Left lung (tissue), 10 donors: ENCODE results near the gene NDST3. TPM values are rescaled to one million over a fixed set of nuclear protein-coding genes. Genes with fewer than 3 reads are reported as not detected.

Source experiments
- ATAC-seq: fragments of 200-7000 bp; cut with Tn5 transposase; one replicate; pipeline ENCODE4 v1.9.1; 2020; ENCODE audit warnings: moderate library complexity
- DNase-seq, 4 donors: peaks; one replicate each; pipeline ENCODE4 v3.0.0-alpha.2; 2013 to 2020
- H3K27ac ChIP-seq, 2 donors: fragments of 200-600 bp; sonication (generic) in 1 of 2; one replicate each; pipeline versions ENCODE4 v1.5.0 to v1.8.0; 2020 to 2021
- H3K27me3 ChIP-seq, 2 donors: fragments of 200-600 bp; sonication (generic) in 1 of 2; one replicate each; pipeline versions ENCODE4 v1.5.0 to v1.8.0; 2020 to 2021
- H3K36me3 ChIP-seq, 2 donors: fragments of 200-600 bp; sonication (generic) in 1 of 2; one replicate each; pipeline versions ENCODE4 v1.5.0 to v1.8.0; 2020 to 2021
- H3K4me1 ChIP-seq, 2 donors: fragments of 200-600 bp; one replicate each; pipeline ENCODE4 v1.8.0; 2021
- H3K4me3 ChIP-seq, 2 donors: fragments of 200-600 bp; sonication (generic) in 1 of 2; one replicate each; pipeline versions ENCODE4 v1.5.0 to v1.8.0; 2020 to 2021; ENCODE audit warnings: mild to moderate bottlenecking in 1 of 2
- H3K9me3 ChIP-seq, 2 donors: fragments of 200-600 bp; sonication (generic) in 1 of 2; one replicate each; pipeline versions ENCODE4 v1.5.0 to v1.8.0; 2020 to 2021
- intact Hi-C, 2 donors: fragments of 100-400 bp; cut with DNase I; formaldehyde crosslinking; loops; one replicate each; pipeline versions ENCODE4 v1.11.2 to v1.14.2; 2022
- polyA plus RNA-seq, 6 donors: library from polyadenylated mRNA; unstranded; fragments of 120-200 nt; gene quantifications; one replicate each; pipeline ENCODE4 v1.2.1, GENCODE V29; 2013; ENCODE audit not compliant: insufficient read length in 6 of 6
- total RNA-seq, 2 donors: library from RNA; stranded (reverse); fragmentation: NEBNext Ultra II Directional; extraction: Animal tissue kit (Norgen Biotek cat#: 25700); gene quantifications; one replicate each; pipeline ENCODE4 v1.2.1, GENCODE V29; 2021
- TF ChIP-seq, protein P1 (sequence below), 2 donors: fragments of 200-600 bp; sonication (generic) in 1 of 2; IDR thresholded peaks; one replicate each; pipeline versions ENCODE4 v1.5.0 to v1.8.0; 2021; ENCODE audit warnings: antibody characterized with exemption in 2 of 2
- donor health status: DM: no; HTN: yes; CAD: no.
- donor health status: DM: no; HTN: no; CAD: no.

The NDST3 gene
- total and polyA plus RNA-seq, 8 donors, result 0.05 to 2.0 (median 1.6) TPM

- DNase-seq (peak in 1 of 4 donors; percentile 34), ATAC-seq (no peak)
- Histone ChIP-seq H3K27me3 (no peaks in the 10 kb centered on the region), H3K4me3 (peak overlapping the region in 1 of 2 donors; percentile 77), H3K27ac (peak overlapping the region in 1 of 2 donors; percentile 46), H3K4me1 (peaks cover 12 to 51% of the 10 kb centered on the region in 2 donors), H3K9me3 (no peaks in the 10 kb centered on the region), H3K36me3 (peaks cover 0 to 24% of the 10 kb centered on the region in 2 donors)
- intact Hi-C loops, result no loop called here
- TF ChIP-seq, protein P1, sequence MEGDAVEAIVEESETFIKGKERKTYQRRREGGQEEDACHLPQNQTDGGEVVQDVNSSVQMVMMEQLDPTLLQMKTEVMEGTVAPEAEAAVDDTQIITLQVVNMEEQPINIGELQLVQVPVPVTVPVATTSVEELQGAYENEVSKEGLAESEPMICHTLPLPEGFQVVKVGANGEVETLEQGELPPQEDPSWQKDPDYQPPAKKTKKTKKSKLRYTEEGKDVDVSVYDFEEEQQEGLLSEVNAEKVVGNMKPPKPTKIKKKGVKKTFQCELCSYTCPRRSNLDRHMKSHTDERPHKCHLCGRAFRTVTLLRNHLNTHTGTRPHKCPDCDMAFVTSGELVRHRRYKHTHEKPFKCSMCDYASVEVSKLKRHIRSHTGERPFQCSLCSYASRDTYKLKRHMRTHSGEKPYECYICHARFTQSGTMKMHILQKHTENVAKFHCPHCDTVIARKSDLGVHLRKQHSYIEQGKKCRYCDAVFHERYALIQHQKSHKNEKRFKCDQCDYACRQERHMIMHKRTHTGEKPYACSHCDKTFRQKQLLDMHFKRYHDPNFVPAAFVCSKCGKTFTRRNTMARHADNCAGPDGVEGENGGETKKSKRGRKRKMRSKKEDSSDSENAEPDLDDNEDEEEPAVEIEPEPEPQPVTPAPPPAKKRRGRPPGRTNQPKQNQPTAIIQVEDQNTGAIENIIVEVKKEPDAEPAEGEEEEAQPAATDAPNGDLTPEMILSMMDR (IDR thresholded peaks at IDR 0.05), result no peak
Measured at GRCh38 chr4:118281611-118282442, 247.5 kb downstream of the NDST3 start.

GRCh38 chr4:118282692-118283091, 248.4 kb downstream of the NDST3 start:
- Histone ChIP-seq H3K4me3 (no peak overlapping the region), H3K27ac (no peak overlapping the region), H3K36me3 (peaks cover 0 to 24% of the 10 kb centered on the region in 2 donors), H3K27me3 (no peaks in the 10 kb centered on the region), H3K4me1 (peaks cover 12 to 51% of the 10 kb centered on the region in 2 donors), H3K9me3 (no peaks in the 10 kb centered on the region)
- intact Hi-C loops, result no loop called here
- DNase-seq (no peak), ATAC-seq (no peak)
- TF ChIP-seq, protein P1 (IDR thresholded peaks at IDR 0.05), result no peak

GRCh38 chr4:118284169-118284568, 249.9 kb downstream of the NDST3 start:
- Histone ChIP-seq H3K27me3 (no peaks in the 10 kb centered on the region), H3K27ac (no peak overlapping the region), H3K4me3 (no peak overlapping the region), H3K9me3 (no peaks in the 10 kb centered on the region), H3K4me1 (peaks cover 12 to 48% of the 10 kb centered on the region in 2 donors), H3K36me3 (peaks cover 0 to 24% of the 10 kb centered on the region in 2 donors)
- DNase-seq, result no peak
- intact Hi-C loops, result no loop called here
- no peak for ATAC-seq
- TF ChIP-seq, protein P1 (IDR thresholded peaks at IDR 0.05), result no peak

GRCh38 chr4:118285931-118286330, 251.6 kb downstream of the NDST3 start:
- no peaks in the 10 kb centered on the region for H3K27me3 ChIP-seq
- no peak for DNase-seq
- peaks cover 0 to 30% of the 10 kb centered on the region in 2 donors for H3K4me1 ChIP-seq
- no peak for ATAC-seq
- intact Hi-C loops, result no loop called here
- H3K36me3 ChIP-seq, result peaks cover 0 to 15% of the 10 kb centered on the region in 2 donors
- H3K27ac ChIP-seq, result no peak overlapping the region
- H3K9me3 ChIP-seq, result no peaks in the 10 kb centered on the region
- TF ChIP-seq, protein P1 (IDR thresholded peaks at IDR 0.05), result no peak
- H3K4me3 ChIP-seq, result no peak overlapping the region

DNA sequence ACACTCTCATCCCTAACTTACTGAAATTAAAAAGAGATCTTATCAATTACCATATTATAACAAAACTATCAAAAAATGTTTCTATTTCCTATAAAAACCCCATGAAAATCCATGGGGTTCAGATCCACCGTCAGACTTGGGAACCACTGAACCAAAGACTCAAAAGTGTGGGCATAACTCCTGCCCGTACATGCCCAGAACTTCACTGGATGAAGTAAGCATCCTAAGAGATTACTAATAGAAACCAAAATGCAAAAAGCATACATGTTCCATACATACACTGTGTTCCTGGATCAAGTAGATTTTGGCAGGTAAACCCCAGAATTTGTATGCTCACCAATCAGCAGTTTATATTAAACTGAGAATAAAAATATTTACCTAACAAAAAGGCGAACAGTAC, 252.4 kb downstream of the NDST3 start:
- ATAC-seq (no peak), DNase-seq (no peak)
- peaks cover 0 to 23% of the 10 kb centered on the region in 2 donors for H3K4me1 ChIP-seq
- intact Hi-C loops, result no loop called here
- no peaks in the 10 kb centered on the region for H3K27me3 ChIP-seq
- TF ChIP-seq, protein P1 (IDR thresholded peaks at IDR 0.05), result no peak
- H3K9me3 ChIP-seq, result no peaks in the 10 kb centered on the region
- H3K4me3 ChIP-seq, result no peak overlapping the region
- peaks cover 0 to 11% of the 10 kb centered on the region in 2 donors for H3K36me3 ChIP-seq
- no peak overlapping the region for H3K27ac ChIP-seq
